Endothelial cell of umbilical vein (primary cell): ENCODE data around the gene HYOU1. TPM values are rescaled to one million over a fixed set of nuclear protein-coding genes. Genes with fewer than 3 reads are reported as not detected.

Experiments used
- BruUV-seq: library from RNA; stranded (reverse); fragments of 400-500 nt; replicated peaks from 2 replicates; lab custom pipeline; 2021; lab: Mats Ljungman, UMichigan
- CTCF ChIA-PET: fragments of 300-600, 350-600 bp; sonication (Branson Sonifier 250); formaldehyde crosslinking; loops from one replicate; lab custom pipeline; 2021; ENCODE audit warnings: antibody characterized with exemption, inconsistent platforms; lab: Charles Lee
- POLR2A ChIA-PET: fragments of 300-600, 350-600 bp; sonication (Branson Sonifier 250); formaldehyde crosslinking; loops from one replicate; lab custom pipeline; 2021; ENCODE audit warnings: antibody characterized with exemption, inconsistent platforms; lab: Charles Lee
- DNase-seq: peaks from one replicate; pipeline ENCODE4 v3.0.0-alpha.2; 2011; ENCODE audit warnings: low read depth, low spot score
- FAIRE-seq: peaks from 2 replicates; lab custom pipeline; 2011; peaks lifted over from hg19 to GRCh38; lab: Jason Lieb, UNC
- H2AFZ ChIP-seq: 2 replicates; pipeline ENCODE4 v1.6.0; 2012; ENCODE audit warnings: low read depth, low read length, control low read depth, inconsistent platforms
- H3K27ac ChIP-seq: 2 replicates; pipeline ENCODE4 v1.5.1; 2011; ENCODE audit warnings: low read depth, mild to moderate bottlenecking, control low read depth, low read length, moderate library complexity; ENCODE audit not compliant: insufficient read depth
- H3K27me3 ChIP-seq, 2 experiments: 2 replicates each; pipeline versions ENCODE4 v1.6.0 to v1.6.1; 2011; ENCODE audit warnings: low read length in 2 of 2, mixed read lengths in 1 of 2; ENCODE audit not compliant: control insufficient read depth in 2 of 2, insufficient read depth in 2 of 2
- H3K36me3 ChIP-seq, 2 experiments: 2 replicates in 1 of 2; 3 replicates in 1 of 2; pipeline ENCODE4 v1.5.1; 2011; ENCODE audit warnings: low read length in 2 of 2, mild to moderate bottlenecking in 1 of 2, moderate library complexity in 1 of 2; ENCODE audit not compliant: control insufficient read depth in 2 of 2, insufficient read depth in 2 of 2; ENCODE audit errors: extremely low read depth in 1 of 2
- H3K4me1 ChIP-seq: 3 replicates; pipeline ENCODE4 v1.5.1; 2011; ENCODE audit warnings: mild to moderate bottlenecking, low read length; ENCODE audit not compliant: control insufficient read depth, insufficient read depth; ENCODE audit errors: extremely low read depth
- H3K4me2 ChIP-seq: 2 replicates; pipeline ENCODE4 v1.6.1; 2011; ENCODE audit warnings: low read length, control low read depth, mixed read lengths; ENCODE audit not compliant: insufficient read depth
- H3K4me3 ChIP-seq, 3 experiments: fragments of 200-600 bp in 1 of 3; sonication (generic), shearing (Covaris generic) in 1 of 3; replicated peaks in 1 of 3; 2 replicates each; pipeline ENCODE4 v1.5.1; 2011 to 2016; ENCODE audit warnings: control low read depth in 3 of 3, low read length in 3 of 3, mild to moderate bottlenecking in 2 of 3, inconsistent platforms in 1 of 3, low read depth in 1 of 3, moderate library complexity in 1 of 3; ENCODE audit not compliant: insufficient read depth in 1 of 3
- H3K79me2 ChIP-seq: 2 replicates; pipeline ENCODE4 v1.6.0; 2012; ENCODE audit warnings: low read length, inconsistent platforms; ENCODE audit not compliant: control insufficient read depth, insufficient read depth
- H3K9ac ChIP-seq: replicated peaks from 2 replicates; pipeline ENCODE3; 2011; ENCODE audit warnings: low read length, control low read depth; ENCODE audit not compliant: insufficient read depth; ENCODE audit errors: extremely low read depth
- H3K9me1 ChIP-seq: replicated peaks from 3 replicates; pipeline ENCODE4 v1.6.0; 2011; ENCODE audit warnings: mild to moderate bottlenecking, low read length; ENCODE audit not compliant: control insufficient read depth, insufficient read depth; ENCODE audit errors: extremely low read depth
- H3K9me3 ChIP-seq: replicated peaks from 2 replicates; pipeline ENCODE4 v1.5.1; 2012; ENCODE audit warnings: low read length, inconsistent platforms; ENCODE audit not compliant: control insufficient read depth, insufficient read depth
- H4K20me1 ChIP-seq: replicated peaks from 2 replicates; pipeline ENCODE3; 2011; ENCODE audit warnings: mild to moderate bottlenecking, low read length; ENCODE audit not compliant: control insufficient read depth, insufficient read depth; ENCODE audit errors: extremely low read depth
- CTCF ChIP-seq, 2 donors: IDR thresholded peaks; 1 replicate in 1 of 2; 2 replicates in 1 of 2; pipeline ENCODE4 v1.5.1; 2011; ENCODE audit warnings: low read length in 2 of 2, mild to moderate bottlenecking in 2 of 2, moderate library complexity in 2 of 2, control low read depth in 1 of 2, inconsistent platforms in 1 of 2, low read depth in 1 of 2; ENCODE audit not compliant: insufficient read depth in 1 of 2; ENCODE audit errors: extremely low read depth in 1 of 2
- EZH2 ChIP-seq: IDR thresholded peaks from 2 replicates; pipeline ENCODE4 v1.6.1; 2012; ENCODE audit warnings: borderline replicate concordance, low read depth, mild to moderate bottlenecking, moderate library complexity, low read length, inconsistent platforms; ENCODE audit not compliant: severe bottlenecking
- FOS ChIP-seq: IDR thresholded peaks from 2 replicates; pipeline ENCODE4 v1.6.1; 2011; ENCODE audit warnings: mild to moderate bottlenecking, low read length, moderate library complexity, borderline replicate concordance; ENCODE audit not compliant: insufficient read depth
- GATA2 ChIP-seq: IDR thresholded peaks from 2 replicates; pipeline ENCODE4 v1.7.0; 2011; ENCODE audit warnings: low read depth, mild to moderate bottlenecking, moderate library complexity, mixed read lengths, low read length; ENCODE audit not compliant: insufficient read length, insufficient read depth
- JUN ChIP-seq: IDR thresholded peaks from 2 replicates; pipeline ENCODE4 v1.6.1; 2011; ENCODE audit warnings: borderline replicate concordance, low read depth; ENCODE audit not compliant: insufficient read length, insufficient read depth
- MAX ChIP-seq: IDR thresholded peaks from 2 replicates; pipeline ENCODE4 v1.6.1; 2011; ENCODE audit not compliant: insufficient read depth, insufficient read length
- MYC ChIP-seq: IDR thresholded peaks from one replicate; pipeline ENCODE4 v1.6.1; 2011; ENCODE audit warnings: mild to moderate bottlenecking, low read depth, low read length
- POLR2A ChIP-seq: IDR thresholded peaks from 2 replicates; pipeline ENCODE4 v1.6.1; 2012; ENCODE audit warnings: low read depth, mild to moderate bottlenecking, control low read depth, low read length
- POLR2AphosphoS5 ChIP-seq: IDR thresholded peaks from 2 replicates; pipeline ENCODE4 v1.6.1; 2012; ENCODE audit warnings: low read depth, mild to moderate bottlenecking, control low read depth, low read length, moderate library complexity; ENCODE audit not compliant: insufficient read depth
- dilution Hi-C: fragments of 300-500 bp; cut with MboI; formaldehyde crosslinking; loops from one replicate; pipeline ENCODE4 v1.15.0; 2019; ENCODE audit warnings: low sequenced_read_pairs; ENCODE audit not compliant: extremely low pct_ligation_motif_present
- intact Hi-C: fragments of 100-400 bp; cut with micrococcal nuclease; formaldehyde crosslinking; loops from one replicate; pipeline ENCODE4 v1.10.0; 2022
- polyA plus RNA-seq, 4 experiments: library from polyadenylated mRNA; depleted of rRNA in 3 of 4; stranded (reverse) in 3 of 4; unstranded in 1 of 4; fragments of >200 nt; gene quantifications; 2 replicates each; pipeline versions ENCODE4 v1.2.1 to v1.2.3, GENCODE V29; 2011 to 2012; ENCODE audit warnings: missing spikeins in 1 of 4
- total RNA-seq: library from RNA; stranded (reverse); gene quantifications from 2 replicates; pipeline ENCODE4 v1.2.3, GENCODE V29; 2021

The HYOU1 gene
- total and polyA plus RNA-seq, 2 donors (not counting 3 experiments of a cell fraction or from before 2014, with no cell fraction given): 302 to 318 TPM

GRCh38 chr11:119025541-119025940, 31.5 kb downstream of the HYOU1 start:
- no peak for DNase-seq
- peaks cover 16% of the 10 kb centered on the region for H3K4me1 ChIP-seq
- BruUV-seq: no TSS peak
- ChIA-PET CTCF (interaction anchor here (1.0 kb wide), 1 partner anchor 313 kb away, joined by 3 read pairs; no protein-coding TSS in a partner anchor), POLR2A (no interaction called here)
- H3K27me3 ChIP-seq: no peaks in the 10 kb centered on the region
- no peaks in the 10 kb centered on the region for H3K9me1 ChIP-seq
- dilution Hi-C loops: no loop called here
- no peak overlapping the region for H3K4me3 ChIP-seq
- intact Hi-C loops: no loop called here
- H3K36me3 ChIP-seq: peaks cover 6 to 19% of the 10 kb centered on the region in 2 experiments
- H3K27ac ChIP-seq: no peak overlapping the region
- no peak for TF ChIP-seq POLR2AphosphoS5
- TF ChIP-seq MAX: no peak
- TF ChIP-seq JUN: no peak
- no peak for TF ChIP-seq CTCF (IDR thresholded peaks at IDR 0.05; ENCODE audit: extremely low read depth in 1 of 2, insufficient read depth in 1 of 2, low read depth in 1 of 2, low read length in 2 of 2)
- no peak for TF ChIP-seq FOS
- TF ChIP-seq POLR2A: no peak
- no peak for TF ChIP-seq GATA2
- no peak for TF ChIP-seq EZH2
- TF ChIP-seq MYC: no peak
- H4K20me1 ChIP-seq: no peaks in the 10 kb centered on the region
- H2AFZ ChIP-seq: no peak overlapping the region
- no peaks in the 10 kb centered on the region for H3K9me3 ChIP-seq
- H3K4me2 ChIP-seq: no peak overlapping the region
- no peak for FAIRE-seq
- H3K9ac ChIP-seq: no peak overlapping the region
- peaks cover 2% of the 10 kb centered on the region for H3K79me2 ChIP-seq
